Measurements from ENCODE around the gene SPTBN2.
A peak's percentile ranks its signal among the peaks of the same experiment; 100 is the strongest.
"Not testable (repeated sequence)": the region's sequence is repeated elsewhere in the genome, so short reads cannot be mapped to it uniquely, and the experiment has no call there.

The SPTBN2 gene

GRCh38 chr11:66653123-66653522 lies 75.9 kb downstream of the SPTBN2 start:
- H3K4me3 Mint-ChIP-seq, result no peak overlapping the region
- no peak for ATAC-seq
- no peaks in the 10 kb centered on the region for H3K9me3 Mint-ChIP-seq
- peaks cover 25% of the 10 kb centered on the region for H3K36me3 Mint-ChIP-seq
- H3K27me3 Mint-ChIP-seq, result no peaks in the 10 kb centered on the region
- peak overlapping the region; percentile 35 for H3K27ac Mint-ChIP-seq
- H3K4me1 Mint-ChIP-seq, result peaks cover 17% of the 10 kb centered on the region

- H3K36me3 Mint-ChIP-seq, result peaks cover 24% of the 10 kb centered on the region
- H3K4me3 Mint-ChIP-seq, result no peak overlapping the region
- H3K27me3 Mint-ChIP-seq, result no peaks in the 10 kb centered on the region
- ATAC-seq, result no peak
- H3K9me3 Mint-ChIP-seq, result no peaks in the 10 kb centered on the region
- no peak overlapping the region for H3K27ac Mint-ChIP-seq
- peaks cover 19% of the 10 kb centered on the region for H3K4me1 Mint-ChIP-seq
These were observed 76.4 kb downstream of the SPTBN2 start for GRCh38 chr11:66652651-66653050.

- peaks cover 36% of the 10 kb centered on the region for H3K36me3 Mint-ChIP-seq
- no peaks in the 10 kb centered on the region for H3K9me3 Mint-ChIP-seq
- H3K27ac Mint-ChIP-seq, result no peak overlapping the region
- no peaks in the 10 kb centered on the region for H3K27me3 Mint-ChIP-seq
- H3K4me3 Mint-ChIP-seq, result no peak overlapping the region
- no peak for ATAC-seq
- peaks cover 33% of the 10 kb centered on the region for H3K4me1 Mint-ChIP-seq
These were observed 78.0 kb downstream of the SPTBN2 start for GRCh38 chr11:66651016-66651415.

GRCh38 chr11:66649903-66650302 lies 79.1 kb downstream of the SPTBN2 start:
- Mint-ChIP-seq H3K27me3 (no peaks in the 10 kb centered on the region), H3K4me3 (no peak overlapping the region), H3K27ac (no peak overlapping the region), H3K9me3 (no peaks in the 10 kb centered on the region), H3K36me3 (peaks cover 38% of the 10 kb centered on the region), H3K4me1 (peaks cover 38% of the 10 kb centered on the region)
- ATAC-seq, result no peak

GRCh38 chr11:66646828-66647227 lies 82.2 kb downstream of the SPTBN2 start:
- Mint-ChIP-seq H3K4me3 (no peak overlapping the region), H3K27me3 (no peaks in the 10 kb centered on the region), H3K27ac (no peak overlapping the region), H3K4me1 (peaks cover 58% of the 10 kb centered on the region), H3K36me3 (peaks cover 57% of the 10 kb centered on the region), H3K9me3 (no peaks in the 10 kb centered on the region)
- no peak for ATAC-seq

GRCh38 chr11:66643745-66644437 lies 85.1 kb downstream of the SPTBN2 start:
- no peak overlapping the region for H3K4me3 Mint-ChIP-seq
- ATAC-seq, result no peak

GRCh38 chr11:66641834-66642233 lies 87.2 kb downstream of the SPTBN2 start:
- H3K9me3 Mint-ChIP-seq, result no peaks in the 10 kb centered on the region
- no peak for ATAC-seq
- H3K36me3 Mint-ChIP-seq, result peaks cover 68% of the 10 kb centered on the region
- no peaks in the 10 kb centered on the region for H3K27me3 Mint-ChIP-seq
- peak overlapping the region; percentile 74 for H3K4me3 Mint-ChIP-seq
- peaks cover 93% of the 10 kb centered on the region for H3K4me1 Mint-ChIP-seq
- H3K27ac Mint-ChIP-seq, result no peak overlapping the region

More at GRCh38 chr11:66643745-66644437, 85.1 kb downstream of the SPTBN2 start:
- Mint-ChIP-seq H3K4me1 (peaks cover 85% of the 10 kb centered on the region), H3K27ac (no peak overlapping the region), H3K27me3 (no peaks in the 10 kb centered on the region), H3K9me3 (no peaks in the 10 kb centered on the region), H3K36me3 (peaks cover 78% of the 10 kb centered on the region)

- peaks cover 51% of the 10 kb centered on the region for H3K36me3 Mint-ChIP-seq
These were observed 89.1 kb downstream of the SPTBN2 start for GRCh38 chr11:66639814-66640340.

GRCh38 chr11:66639066-66639813 lies 89.8 kb downstream of the SPTBN2 start:
- H3K27ac Mint-ChIP-seq, result peak overlapping the region; percentile 96
- H3K4me3 Mint-ChIP-seq, result peak overlapping the region; percentile 91
- H3K27me3 Mint-ChIP-seq, result no peaks in the 10 kb centered on the region
- peaks cover 77% of the 10 kb centered on the region for H3K4me1 Mint-ChIP-seq
- ATAC-seq, result no peak
- peaks cover 51% of the 10 kb centered on the region for H3K36me3 Mint-ChIP-seq
- no peaks in the 10 kb centered on the region for H3K9me3 Mint-ChIP-seq

More at GRCh38 chr11:66639814-66640340, 89.1 kb downstream of the SPTBN2 start:
- ATAC-seq, H3K27me3 Mint-ChIP-seq, H3K9me3 Mint-ChIP-seq: not testable (repeated sequence)
- Mint-ChIP-seq H3K4me3 (peak overlapping the region; percentile 91), H3K4me1 (peaks cover 79% of the 10 kb centered on the region), H3K27ac (peak overlapping the region; percentile 96)

- Mint-ChIP-seq H3K4me1 (peaks cover 69% of the 10 kb centered on the region), H3K36me3 (peaks cover 46% of the 10 kb centered on the region), H3K4me3 (peak within 1 kb of the TSS; percentile 91), H3K27ac (peak within 1 kb of the TSS; percentile 96), H3K9me3 (no peaks in the 10 kb centered on the region), H3K27me3 (no peaks in the 10 kb centered on the region)
- peak; percentile 99 for ATAC-seq
These were observed 90.6 kb downstream of the SPTBN2 start, which contains the start of gene RBM4 for GRCh38 chr11:66638177-66639065. Gene RBM4 (plus strand): TSS chr11:66638703. CDS start chr11:66639712, 1,009 bp downstream.

GRCh38 chr11:66637557-66638176 lies 91.3 kb downstream of the SPTBN2 start:
- H3K27me3 Mint-ChIP-seq, result no peaks in the 10 kb centered on the region
- peaks cover 38% of the 10 kb centered on the region for H3K36me3 Mint-ChIP-seq
- H3K27ac Mint-ChIP-seq, result peak overlapping the region; percentile 96
- no peaks in the 10 kb centered on the region for H3K9me3 Mint-ChIP-seq
- ATAC-seq, result no peak
- peak overlapping the region; percentile 91 for H3K4me3 Mint-ChIP-seq
- peaks cover 62% of the 10 kb centered on the region for H3K4me1 Mint-ChIP-seq

GRCh38 chr11:66636411-66636810 lies 92.6 kb downstream of the SPTBN2 start:
- peaks cover 28% of the 10 kb centered on the region for H3K36me3 Mint-ChIP-seq
- no peaks in the 10 kb centered on the region for H3K27me3 Mint-ChIP-seq
- no peak overlapping the region for H3K27ac Mint-ChIP-seq
- no peaks in the 10 kb centered on the region for H3K9me3 Mint-ChIP-seq
- no peak for ATAC-seq
- H3K4me3 Mint-ChIP-seq, result no peak overlapping the region
- H3K4me1 Mint-ChIP-seq, result peaks cover 57% of the 10 kb centered on the region
